Endothelial cell of umbilical vein (primary cell): ENCODE data around the gene LEUTX.

Experiments
- CTCF ChIP-seq, 2 donors: IDR thresholded peaks; 1 replicate in 1 of 2; 2 replicates in 1 of 2; pipeline ENCODE4 v1.5.1; 2011; ENCODE audit warnings: low read length in 2 of 2, mild to moderate bottlenecking in 2 of 2, moderate library complexity in 2 of 2, control low read depth in 1 of 2, inconsistent platforms in 1 of 2, low read depth in 1 of 2; ENCODE audit not compliant: insufficient read depth in 1 of 2; ENCODE audit errors: extremely low read depth in 1 of 2
- EZH2 ChIP-seq: IDR thresholded peaks from 2 replicates; pipeline ENCODE4 v1.6.1; 2012; ENCODE audit warnings: borderline replicate concordance, low read depth, mild to moderate bottlenecking, moderate library complexity, low read length, inconsistent platforms; ENCODE audit not compliant: severe bottlenecking
- JUN ChIP-seq: IDR thresholded peaks from 2 replicates; pipeline ENCODE4 v1.6.1; 2011; ENCODE audit warnings: borderline replicate concordance, low read depth; ENCODE audit not compliant: insufficient read length, insufficient read depth
- MAX ChIP-seq: IDR thresholded peaks from 2 replicates; pipeline ENCODE4 v1.6.1; 2011; ENCODE audit not compliant: insufficient read depth, insufficient read length
- POLR2A ChIP-seq: IDR thresholded peaks from 2 replicates; pipeline ENCODE4 v1.6.1; 2012; ENCODE audit warnings: low read depth, mild to moderate bottlenecking, control low read depth, low read length
- POLR2AphosphoS5 ChIP-seq: IDR thresholded peaks from 2 replicates; pipeline ENCODE4 v1.6.1; 2012; ENCODE audit warnings: low read depth, mild to moderate bottlenecking, control low read depth, low read length, moderate library complexity; ENCODE audit not compliant: insufficient read depth

- TF ChIP-seq CTCF (IDR thresholded peaks at IDR 0.05; ENCODE audit: extremely low read depth in 1 of 2, insufficient read depth in 1 of 2, low read depth in 1 of 2, low read length in 2 of 2) = no peak
- TF ChIP-seq POLR2A = no peak
- TF ChIP-seq POLR2AphosphoS5 = no peak
- no peak for TF ChIP-seq JUN
- no peak for TF ChIP-seq EZH2
- no peak for TF ChIP-seq MAX
These were observed 30.7 kb downstream of the LEUTX start for GRCh38 chr19:39809368-39809767.
